GM18868 (cell line): ENCODE results near the gene CDH13.

Experiments used
- ATAC-seq: cut with Tn5 transposase; IDR thresholded peaks from one replicate; pipeline ENCODE4 v1.9.1; 2021; ENCODE audit warnings: mild to moderate bottlenecking, moderate library complexity; ENCODE audit not compliant: unreplicated experiment

Gene CDH13

DNA sequence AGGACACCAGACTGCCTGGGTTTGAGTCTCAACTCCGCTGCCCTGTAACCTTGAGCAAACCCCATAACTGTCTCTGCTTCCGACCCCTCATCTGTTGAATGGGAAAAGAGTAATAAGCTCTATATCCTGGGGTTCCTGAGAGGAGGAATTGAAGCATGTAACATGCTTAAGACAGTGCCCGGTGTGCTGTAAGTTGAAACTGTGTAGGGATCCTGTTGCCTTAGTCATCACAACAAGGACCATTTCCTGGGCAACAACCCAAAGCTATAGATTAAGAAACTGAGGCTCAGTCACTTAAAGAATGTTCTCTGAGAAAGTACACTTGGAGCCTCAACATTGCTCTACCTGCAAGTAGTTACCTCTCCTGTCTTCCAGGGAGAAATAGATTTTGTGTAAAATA, 23.0 kb downstream of the CDH13 start:
- ATAC-seq, result no peak

DNA sequence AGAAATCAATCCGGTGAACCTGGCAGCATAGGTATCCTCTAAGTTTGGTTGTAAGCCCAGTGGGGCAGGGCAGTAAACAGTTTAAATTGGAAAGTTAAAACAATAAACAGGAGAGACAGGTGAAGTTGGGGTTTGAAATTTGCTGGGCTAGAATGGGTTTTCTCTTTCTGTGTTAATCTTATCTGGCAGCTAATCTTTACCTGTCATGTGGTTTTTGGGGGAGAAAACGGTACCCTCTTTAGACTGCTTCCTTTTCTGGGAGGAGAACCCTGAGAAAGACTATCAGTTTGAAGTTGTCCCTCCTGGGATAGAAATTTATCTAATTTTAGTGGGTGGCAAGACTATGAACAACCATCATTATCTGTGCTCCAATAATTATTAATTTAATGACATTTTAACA, 24.0 kb downstream of the CDH13 start:
- no peak for ATAC-seq

DNA sequence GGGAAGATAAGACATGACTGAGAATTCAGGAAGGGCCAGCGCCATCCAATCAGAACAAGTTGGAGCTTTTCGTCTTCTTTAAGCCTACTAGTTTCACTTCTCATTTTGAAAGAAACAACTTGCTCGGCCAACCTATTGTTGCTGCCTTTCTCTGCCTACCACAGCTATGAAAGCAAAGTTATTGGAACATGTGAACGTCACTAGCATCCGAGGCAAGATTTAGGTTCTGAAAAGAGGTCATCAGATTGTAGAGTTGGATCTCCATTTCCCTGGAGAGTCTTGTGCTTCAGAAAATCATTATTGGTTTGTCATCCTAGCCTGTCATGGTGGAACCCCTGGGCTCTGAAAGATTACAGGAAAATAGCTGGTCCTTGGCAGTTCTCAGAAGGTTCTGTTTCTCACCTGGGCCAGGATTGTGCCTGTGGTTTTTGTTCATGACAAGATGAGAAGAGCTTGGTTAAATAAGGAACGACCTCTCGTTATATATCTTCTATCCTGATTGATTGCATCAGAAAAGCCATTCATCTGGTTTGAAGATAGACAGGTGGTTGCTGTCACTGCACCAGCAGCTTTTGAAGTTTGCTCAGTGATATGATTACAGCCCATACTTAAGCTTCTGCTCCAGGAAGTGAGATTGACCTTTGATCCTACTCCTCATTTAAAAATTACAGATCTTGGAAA, 25.3 kb downstream of the CDH13 start:
- ATAC-seq, result peak; percentile 41

DNA sequence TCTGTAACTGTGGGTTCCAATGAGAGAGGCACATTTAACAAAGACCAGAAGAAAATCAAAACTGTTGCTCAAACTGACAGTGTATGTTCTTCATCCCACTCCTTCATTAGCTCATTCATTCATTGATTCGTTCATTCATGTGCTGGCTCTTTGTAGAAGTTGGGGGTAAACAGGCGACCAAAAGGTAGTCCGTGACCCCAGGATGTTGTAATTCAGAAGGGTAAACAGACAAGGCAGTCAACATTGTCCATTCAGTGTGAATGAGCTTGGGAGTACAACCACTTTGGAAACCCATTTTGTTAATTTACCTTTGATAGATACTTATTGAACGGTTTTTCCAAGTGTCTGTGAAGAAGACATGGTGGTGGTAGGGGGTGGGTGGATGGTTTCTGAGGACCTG, 26.1 kb downstream of the CDH13 start:
- ATAC-seq, result no peak

DNA sequence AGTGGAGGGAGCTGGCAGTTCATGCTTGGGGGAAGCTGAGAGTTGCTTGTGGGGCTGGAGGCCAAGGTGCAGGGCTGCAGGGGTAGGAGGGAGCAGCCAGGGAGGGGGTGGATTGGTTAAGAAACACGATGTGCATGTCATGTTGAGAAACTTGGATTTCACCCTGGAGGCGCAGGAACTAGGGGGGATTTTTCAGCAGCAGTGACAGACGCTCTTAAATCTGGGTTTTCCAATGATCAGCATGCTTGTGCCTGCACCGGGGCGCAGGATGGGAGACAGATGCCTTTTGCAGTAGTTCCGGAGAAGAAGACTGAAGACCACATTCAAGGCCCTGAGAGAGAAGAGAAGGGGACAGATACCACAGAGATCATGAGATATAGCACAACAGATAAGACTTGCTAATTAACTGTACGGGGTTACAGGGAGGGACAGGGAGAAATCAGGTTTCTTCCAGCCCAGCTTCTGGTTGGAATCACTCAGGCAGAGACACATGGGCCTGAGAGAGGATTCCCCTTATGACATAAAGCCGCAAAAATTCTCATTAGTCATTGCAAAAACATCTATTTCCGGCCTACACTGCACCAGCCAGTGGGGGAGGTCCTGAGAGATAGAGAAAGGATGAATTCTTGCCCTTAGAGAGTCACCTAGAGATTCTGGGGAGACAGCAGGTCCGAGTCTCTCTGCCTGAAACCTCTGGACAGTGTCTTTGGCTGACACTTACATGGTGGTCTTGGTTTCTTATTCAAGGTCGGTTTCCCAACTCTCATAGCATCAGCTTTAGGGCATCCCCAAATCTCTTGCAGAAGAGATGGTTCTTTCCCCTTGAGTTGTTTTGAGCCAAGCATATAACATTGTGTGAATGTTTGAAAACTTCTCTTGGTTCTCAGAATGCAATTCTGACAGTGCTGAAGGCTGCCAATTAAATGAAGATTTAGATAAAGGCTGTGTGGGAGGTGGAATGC, 27.1 kb downstream of the CDH13 start:
- peak; percentile 72 for ATAC-seq

DNA sequence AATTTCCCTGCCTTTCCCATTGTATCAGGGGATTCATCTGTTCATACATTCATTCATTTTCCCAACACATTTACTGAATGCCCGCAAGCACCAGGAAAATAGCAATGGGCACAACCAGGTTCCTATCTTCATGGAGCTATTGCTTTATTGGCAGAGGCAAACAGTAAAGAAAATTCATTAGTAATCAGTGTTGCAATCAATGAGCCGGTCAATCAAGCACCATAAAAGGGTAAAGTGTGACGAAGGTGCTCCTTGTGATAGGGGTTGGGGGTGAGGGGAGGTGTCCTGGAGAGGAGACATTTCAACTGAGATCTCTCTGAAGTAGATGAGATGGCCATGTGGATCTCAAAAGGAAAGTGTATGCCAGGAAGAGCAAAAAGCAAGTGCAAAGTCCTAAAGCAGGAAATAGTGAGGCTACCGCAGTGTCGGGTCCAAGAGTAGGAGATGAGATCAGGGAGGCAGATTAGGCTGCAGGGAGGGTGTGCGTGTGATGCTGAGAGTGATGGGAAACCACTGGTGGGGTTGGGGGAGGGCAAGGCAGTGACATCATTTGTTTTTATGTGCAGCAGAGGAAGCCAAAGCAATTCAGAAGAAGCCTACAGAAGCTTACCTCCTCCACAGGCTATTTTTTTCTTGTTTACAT, 28.4 kb downstream of the CDH13 start:
- peak; percentile 39 for ATAC-seq

DNA sequence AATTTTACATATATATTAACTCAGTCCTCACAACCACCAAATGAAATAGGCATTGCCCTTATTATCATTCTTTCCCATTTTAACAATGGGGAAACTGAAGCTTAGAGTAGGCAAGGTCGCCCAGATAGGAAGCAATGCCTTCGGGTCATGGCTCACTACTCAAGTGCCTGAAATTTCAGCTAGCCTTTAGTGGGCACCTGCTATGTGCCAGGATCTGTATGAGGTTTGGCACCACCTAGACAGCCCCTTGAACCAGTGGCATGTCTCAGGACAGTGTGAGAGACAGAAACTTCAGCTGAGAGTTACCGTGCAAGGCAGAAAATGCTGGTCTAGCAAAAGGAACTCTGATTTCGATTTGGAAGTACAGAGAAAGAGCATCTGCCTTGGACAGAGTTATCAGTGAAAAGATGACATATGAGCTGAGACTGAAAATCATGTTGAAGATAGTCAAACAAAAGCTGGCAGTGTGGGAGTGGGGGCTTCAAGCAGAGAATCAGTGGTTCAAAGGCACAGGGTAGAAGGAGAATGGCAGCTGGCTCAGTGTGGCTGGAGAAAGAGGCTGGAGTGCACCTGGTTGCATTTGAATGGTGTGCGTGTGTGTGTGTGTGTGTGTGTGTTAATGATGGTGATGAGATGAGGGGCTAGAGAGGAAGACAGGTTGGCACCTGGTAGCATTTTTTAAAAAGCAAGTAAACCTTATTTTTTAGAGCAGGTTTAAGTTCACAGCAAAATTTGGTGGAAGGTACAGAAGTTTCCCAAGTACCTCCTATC, 29.1 kb downstream of the CDH13 start:
- no peak for ATAC-seq

DNA sequence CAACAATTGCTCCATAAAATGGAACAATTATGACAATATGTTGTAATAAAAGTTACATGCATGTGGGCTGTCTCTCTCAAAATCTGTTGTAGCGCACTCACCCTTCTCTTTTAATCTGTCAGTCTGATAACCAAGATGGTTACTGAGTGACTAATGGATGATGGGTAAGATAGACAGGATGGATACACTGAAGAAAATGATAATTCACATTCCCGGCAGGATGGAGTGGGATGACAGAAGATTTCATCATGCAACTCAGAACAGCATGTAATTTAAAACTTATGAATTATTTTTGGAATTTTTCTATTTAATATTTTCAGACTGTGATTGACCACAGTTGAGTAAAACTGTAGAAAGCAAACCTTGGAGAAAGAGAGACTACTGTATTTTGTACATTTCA, 30.5 kb downstream of the CDH13 start:
- no peak for ATAC-seq

DNA sequence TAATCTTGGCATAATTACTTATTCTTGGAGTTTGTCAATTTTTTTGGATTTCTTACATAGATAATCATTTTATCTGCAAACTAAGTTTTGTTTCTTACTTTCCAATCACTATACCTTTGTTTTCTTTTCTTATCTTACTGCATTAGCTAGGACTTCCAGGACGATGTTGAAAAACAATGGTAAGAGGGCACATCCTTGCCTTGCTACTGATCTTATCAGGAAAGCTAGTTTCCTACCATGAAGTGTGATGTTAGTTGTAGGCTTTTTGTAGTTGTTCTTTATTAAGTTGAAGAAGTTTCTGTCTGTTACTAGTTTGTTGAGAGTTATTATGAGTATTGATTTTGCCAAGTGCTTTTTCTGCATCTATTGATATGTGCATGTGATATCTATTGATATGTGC, 31.0 kb downstream of the CDH13 start:
- no peak for ATAC-seq

DNA sequence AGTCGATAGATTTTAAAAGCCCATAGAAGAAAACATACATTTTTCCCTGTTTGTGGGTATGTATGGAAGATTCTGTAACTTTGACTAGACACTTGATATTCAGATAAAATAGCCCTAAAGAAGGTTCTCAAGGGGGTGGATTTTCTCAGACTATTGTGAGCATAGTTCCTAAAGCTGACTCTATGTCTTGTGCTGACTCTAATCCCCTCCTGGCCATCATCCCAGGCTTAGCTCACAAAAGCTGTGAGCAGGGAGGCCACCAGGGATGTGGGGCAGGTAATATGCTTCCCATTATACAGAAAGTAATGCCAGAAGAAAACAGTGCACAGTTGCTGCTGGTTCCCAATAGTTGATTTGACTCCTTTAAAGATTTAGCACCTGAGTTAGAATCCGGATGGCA, 32.0 kb downstream of the CDH13 start:
- no peak for ATAC-seq

DNA sequence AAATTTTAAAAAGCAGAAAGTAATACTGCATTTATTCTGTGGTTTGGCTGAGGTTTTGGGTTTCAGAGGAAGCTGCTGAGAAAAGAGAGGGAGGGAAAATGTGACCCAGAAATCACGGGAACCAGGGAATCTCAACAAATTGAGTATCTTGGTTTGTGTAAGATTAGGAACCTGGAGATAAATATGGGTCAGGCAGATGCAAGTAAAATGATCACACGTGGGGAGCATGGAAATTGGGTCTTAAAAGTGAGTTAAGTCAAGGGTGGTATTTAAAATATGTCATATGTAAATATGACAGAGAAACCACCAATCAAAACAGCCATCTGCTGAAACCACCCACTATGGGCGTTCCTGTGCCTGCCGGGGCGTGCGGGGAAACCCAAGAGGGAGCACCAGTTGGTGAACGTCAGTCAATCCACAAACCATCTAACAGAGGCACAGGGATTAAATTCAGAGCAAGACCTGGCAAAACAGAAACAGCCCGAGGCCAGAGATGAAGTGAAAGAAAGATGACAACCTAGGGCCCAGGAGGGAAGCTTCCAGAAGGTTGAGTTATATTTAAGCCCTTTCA, 33.4 kb downstream of the CDH13 start:
- ATAC-seq, result no peak

DNA sequence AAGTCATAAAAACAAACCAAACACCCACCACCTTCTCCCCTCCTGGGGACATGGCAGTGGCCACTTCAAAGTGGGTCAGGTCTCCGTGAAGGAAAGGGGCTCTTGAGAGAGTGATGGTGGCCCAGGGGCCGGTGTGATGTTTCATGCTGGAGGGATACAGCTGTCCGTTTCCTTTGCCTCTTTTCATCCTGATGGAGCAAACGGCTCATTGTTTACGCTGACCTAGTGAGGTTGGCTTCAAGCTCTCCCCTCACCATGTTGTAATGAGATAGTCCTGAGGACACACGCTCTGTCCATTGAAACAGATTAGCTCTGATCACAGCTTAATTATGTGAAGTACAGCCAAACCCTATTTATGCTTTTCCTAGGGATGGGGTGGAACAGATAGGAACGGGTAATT, 34.2 kb downstream of the CDH13 start:
- no peak for ATAC-seq

DNA sequence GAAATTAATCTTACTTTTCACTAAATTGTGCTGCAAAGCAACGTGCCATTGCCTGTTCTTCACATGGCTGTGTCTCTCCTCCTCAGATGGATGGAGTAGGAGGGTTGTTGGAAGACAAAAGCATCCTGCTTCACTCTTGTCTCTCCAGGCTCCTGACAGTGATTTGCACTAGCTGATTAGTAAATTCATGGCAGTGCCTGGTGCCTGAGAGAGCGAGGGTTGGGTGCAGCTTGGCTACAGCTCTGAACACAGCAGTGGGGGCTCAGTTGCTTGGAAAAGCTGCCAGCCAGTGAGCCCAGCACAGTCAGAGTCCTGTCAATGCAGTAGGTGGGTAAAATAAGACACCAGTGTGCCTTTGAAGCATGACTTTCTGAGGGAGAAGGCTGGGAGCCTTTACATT, 37.4 kb downstream of the CDH13 start:
- no peak for ATAC-seq

DNA sequence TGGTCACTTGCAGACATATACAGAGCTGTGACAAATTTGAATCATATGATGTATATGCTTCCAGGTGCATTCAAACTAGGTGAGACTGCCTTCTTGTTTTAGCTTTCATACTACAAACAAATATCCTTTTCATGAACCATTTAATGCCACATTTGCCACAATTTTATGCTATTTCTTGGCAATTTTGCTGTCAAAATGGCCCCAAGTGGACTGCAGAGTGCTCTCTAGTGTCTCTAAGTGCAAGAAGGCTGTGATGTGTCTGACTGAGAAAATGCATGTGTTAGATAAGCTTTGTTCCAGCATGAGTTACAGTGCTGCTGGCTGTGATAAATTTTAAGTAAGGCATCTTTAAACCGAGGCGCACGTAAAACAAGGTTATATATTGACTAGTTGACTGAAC, 38.3 kb downstream of the CDH13 start:
- ATAC-seq, result no peak

DNA sequence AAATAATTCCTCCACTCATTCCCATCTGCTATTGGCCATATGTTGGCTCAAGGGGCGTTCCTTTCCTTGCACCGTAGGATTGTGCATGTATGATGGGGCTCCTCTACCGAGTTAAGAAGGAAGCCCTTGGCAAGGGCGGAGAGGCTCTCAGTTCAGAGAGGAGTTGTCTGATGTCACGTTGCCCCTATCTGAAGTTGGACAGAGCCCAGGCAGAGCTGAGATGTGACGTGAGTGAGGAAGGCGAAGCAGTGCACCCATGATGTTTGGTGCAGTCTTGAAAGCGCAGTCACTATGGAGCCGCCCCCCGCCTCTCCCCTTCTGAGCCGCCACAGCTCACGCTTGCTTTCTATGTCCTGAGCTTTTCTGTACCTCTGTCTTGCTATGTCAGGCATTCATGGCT, 40.7 kb downstream of the CDH13 start:
- no peak for ATAC-seq

DNA sequence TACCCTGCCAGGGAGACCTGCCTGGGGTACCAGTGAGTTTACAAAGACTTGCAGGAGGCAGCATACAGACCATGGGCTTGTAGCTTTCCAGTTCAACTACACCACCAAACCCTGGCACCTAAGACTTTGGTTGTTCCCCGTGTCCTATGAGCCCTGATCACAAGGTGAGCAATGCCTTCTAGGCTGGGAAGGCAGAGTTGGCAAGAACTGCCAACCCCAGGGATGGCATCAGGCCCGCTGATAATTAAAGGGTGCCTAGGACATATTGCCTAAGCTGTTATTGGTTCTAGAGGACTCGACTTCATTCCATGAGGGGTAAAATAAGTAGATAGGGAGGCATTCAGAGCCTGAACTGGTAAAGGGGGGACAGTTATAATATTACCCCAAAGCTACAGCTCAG, 41.3 kb downstream of the CDH13 start:
- no peak for ATAC-seq

DNA sequence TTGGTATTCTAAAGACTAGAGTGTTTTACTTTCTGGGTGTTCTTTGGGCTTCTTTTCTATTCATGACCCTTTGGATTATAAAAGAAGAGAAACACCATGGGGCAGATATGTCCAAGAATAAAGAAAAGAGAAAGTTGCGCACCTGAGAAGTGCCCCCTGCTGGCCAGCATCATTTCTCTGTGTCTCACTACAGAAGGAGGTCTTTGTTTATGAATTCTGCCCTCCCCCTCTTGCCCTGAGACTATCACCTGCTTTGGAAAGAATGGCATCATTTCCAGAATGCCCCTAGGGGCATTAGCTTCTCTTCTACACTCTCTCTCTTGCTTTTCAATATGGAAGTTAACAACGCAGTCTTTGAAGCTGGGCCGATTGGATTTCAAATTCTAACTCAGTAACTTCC, 45.0 kb downstream of the CDH13 start:
- no peak for ATAC-seq

DNA sequence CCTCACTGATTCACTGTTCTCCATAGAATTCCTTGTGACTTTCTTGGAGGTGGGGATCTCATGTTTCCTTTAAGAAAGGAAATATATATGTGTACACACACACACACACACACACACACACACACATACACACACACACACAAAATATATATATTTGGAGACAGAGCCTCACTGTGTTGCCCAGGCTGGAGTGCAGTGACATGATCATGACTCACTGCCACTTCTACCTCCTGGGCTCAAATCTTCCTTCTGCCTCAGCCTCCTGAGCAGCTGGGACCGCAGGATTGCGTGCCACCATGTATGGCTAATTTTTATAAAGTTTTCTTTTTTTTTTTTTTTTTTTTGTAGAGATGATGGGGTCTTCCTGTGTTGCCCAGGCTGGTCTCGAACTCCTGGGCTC, 45.9 kb downstream of the CDH13 start:
- ATAC-seq, result no peak

DNA sequence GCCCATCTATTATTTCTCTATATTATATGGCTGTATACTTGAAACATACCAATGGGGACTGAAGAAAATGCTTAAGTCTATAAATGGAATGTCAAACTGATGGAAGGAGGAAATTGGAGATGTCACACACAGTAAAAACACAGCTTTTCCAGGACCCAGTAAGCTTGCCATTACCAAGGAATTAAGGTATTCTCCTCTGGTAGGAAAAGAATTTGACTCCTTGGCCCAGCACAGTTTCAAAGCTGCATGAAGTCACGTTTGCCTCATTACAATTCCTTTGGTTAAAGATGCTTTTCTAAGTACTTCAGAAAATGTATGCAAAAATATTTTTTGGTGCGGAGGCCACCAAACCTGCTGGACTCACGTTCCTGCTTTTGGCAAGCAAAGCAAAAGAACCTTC, 48.5 kb downstream of the CDH13 start:
- no peak for ATAC-seq

DNA sequence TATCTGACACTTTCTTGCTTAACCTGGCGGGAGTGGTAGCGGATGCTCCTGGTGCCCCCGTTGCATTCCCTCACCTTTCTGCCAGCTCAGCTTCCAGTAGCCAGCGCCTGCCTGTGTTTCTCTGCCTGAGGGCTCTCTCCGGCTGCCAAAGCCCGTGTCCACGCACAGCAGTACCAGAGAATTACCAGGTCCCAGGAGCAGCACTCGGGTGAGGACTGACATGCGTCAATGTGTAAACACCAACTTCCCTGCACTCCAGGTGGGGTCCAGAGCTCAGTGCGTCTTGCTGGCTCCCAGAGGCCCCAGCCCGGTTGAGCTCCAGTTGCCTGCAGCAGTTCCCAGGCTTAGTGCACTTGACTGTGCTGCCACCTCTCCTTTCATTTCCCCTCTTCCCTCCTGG, 54.8 kb downstream of the CDH13 start:
- no peak for ATAC-seq

DNA sequence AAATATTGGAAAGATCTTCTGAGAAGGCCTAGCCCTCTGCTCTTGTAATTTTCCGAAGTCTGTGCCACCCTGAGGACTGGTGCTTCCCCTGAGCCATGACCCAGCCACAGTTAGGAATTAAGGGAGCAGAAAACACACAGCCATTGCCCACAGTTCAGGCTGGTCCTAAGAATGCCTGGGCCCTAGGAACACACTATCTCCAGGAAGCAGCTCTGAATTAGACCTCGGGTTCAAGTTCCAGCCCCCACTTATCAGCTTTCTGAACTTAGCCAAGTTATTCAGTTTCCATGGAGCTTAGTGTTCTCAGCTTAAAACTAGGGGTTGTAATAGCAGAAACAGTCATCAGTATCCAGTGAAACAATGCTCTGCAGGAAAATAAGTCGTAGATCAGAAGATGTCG, 56.0 kb downstream of the CDH13 start:
- no peak for ATAC-seq
